Stimulated activated CD4-positive, alpha-beta T cell treated with anti-CD3 and anti-CD28 coated beads, Interleukin-12 subunit alpha, Interleukin-12 subunit beta, amount 100 ng/mL, for 24 hours (primary cell): ENCODE measurements around the gene AP3D1.
"Not testable (repeated sequence)": the region's sequence is repeated elsewhere in the genome, so short reads cannot be mapped to it uniquely, and the experiment has no call there.

Source experiments
- DNase-seq, 2 experiments: peaks; one replicate each; pipeline ENCODE4 v3.0.0-alpha.2; 2020; ENCODE audit warnings: low read depth in 2 of 2

AP3D1 gene

GRCh38 chr19:2128252-2128651 lies 23.1 kb downstream of the AP3D1 start:
- not testable (repeated sequence) for DNase-seq

DNA sequence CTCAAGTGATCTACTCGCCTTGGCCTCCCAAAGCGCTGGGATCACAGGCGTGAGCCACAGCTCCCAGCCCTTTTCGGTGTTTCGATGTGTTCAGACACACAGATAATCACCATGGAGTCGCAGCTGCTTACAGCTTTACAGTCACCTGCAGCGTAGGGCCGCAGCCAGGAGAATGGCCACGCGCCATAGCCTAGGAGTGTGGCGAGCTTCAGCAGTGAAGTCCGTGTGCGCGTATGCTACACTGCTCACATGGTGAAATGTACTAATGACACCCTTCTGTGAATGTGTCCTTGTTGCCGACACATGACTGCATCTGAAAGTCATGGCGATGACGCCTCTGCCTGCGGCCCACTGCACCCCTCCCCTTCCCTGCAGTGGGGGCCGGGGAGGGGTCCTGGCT lies 23.6 kb downstream of the AP3D1 start:
- no peak for DNase-seq

DNA sequence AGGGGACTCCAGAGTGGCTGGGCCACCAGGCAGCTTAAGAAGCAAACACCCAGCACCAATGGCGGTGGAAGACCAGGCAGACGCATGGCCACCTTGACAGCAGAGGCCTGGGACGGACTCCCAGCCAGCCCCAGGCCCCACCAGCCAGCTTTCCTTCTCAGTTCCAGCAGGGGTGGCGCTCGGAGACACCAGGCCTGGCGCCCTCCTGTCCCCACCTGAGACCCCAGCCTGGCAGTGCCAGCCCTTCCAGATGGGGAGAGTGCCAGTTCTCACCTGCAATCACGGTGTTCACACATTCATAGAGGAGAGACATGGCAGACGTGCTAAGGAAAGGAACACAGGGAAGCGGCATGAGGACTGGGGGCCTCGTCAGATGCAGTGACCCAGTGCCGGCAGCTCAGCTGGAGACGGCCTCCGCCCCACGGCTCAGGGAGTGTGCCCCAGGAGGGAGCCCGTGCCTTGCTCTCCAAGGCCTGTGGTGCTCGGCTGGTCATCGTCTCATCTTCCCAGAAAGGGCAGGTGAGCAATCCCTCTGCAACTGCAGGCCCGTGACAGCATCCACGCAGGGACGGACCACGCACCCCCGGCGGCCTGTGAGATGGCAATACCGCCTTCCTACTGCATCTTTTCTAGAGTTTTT lies 24.4 kb downstream of the AP3D1 start:
- DNase-seq, result no peak

GRCh38 chr19:2123682-2124387 lies 27.5 kb downstream of the AP3D1 start:
- no peak for DNase-seq

DNA sequence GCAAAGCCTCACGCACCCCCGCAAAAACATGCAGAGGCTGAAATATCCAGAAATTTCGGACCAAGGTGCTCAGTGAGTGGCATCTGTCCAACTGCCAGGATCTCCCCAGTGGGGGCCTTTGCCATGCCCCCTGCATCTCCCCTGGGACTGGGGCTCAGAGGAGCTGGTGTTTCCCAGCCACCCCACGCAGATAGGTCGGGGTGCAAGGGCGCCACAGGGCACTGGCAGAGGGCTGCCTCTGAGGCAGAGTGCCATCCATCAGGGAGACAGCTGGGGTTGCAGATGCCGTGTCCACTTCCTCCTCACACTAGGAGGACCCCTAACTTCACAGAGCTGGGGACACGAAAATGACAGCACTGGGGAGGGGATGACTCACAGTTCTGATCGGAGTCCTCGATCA lies 28.4 kb downstream of the AP3D1 start:
- no peak for DNase-seq

- no peak for DNase-seq
Measured at GRCh38 chr19:2122251-2122650, 29.1 kb downstream of the AP3D1 start.

GRCh38 chr19:2121416-2122051 lies 29.8 kb downstream of the AP3D1 start:
- no peak for DNase-seq

DNA sequence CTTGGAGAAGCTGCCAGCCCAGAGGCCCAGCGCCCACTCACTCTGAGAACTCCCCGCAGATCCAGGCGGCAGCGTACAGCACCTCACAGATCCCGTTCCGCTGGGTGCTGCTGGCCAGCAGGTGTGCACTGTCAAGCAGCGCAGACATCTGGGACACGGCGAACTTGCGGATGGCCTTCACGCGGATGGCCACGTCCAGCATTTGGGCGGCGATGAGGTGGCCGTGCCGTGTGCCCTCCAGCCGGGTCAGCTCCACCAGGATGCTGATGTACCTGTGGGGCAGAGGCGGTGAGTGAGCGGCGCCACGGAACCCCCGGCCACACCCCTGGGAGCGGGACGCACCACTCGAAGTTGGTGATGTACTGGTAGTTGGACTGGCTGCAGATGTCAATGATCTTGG lies 30.5 kb downstream of the AP3D1 start:
- no peak for DNase-seq

GRCh38 chr19:2119921-2120785 lies 31.2 kb downstream of the AP3D1 start:
- no peak for DNase-seq

DNA sequence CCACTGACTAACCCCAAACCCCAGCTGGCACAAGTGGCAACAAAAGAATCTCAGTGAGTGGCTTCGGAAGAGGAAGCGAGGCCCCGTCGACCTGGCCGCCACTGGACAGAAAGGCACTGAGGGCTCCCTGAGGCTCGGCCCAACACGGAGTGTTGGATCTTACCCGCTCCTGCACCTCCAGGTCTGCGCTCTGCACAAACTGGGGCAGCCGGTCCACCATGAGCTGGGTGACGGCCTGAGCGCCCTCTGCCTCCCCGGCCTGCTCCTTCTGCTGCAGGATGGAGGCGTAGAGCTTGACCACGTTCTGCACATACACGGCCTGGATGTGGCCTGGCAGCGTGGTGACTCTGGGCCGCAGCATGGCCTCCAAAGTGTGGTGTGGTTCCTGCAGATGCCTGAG lies 32.9 kb downstream of the AP3D1 start:
- no peak for DNase-seq

- no peak for DNase-seq
Measured at GRCh38 chr19:2117215-2117960, 34.0 kb downstream of the AP3D1 start.

- DNase-seq, result no peak
Measured at GRCh38 chr19:2116507-2116906, 34.9 kb downstream of the AP3D1 start.

GRCh38 chr19:2115911-2116426 lies 35.4 kb downstream of the AP3D1 start:
- no peak for DNase-seq

DNA sequence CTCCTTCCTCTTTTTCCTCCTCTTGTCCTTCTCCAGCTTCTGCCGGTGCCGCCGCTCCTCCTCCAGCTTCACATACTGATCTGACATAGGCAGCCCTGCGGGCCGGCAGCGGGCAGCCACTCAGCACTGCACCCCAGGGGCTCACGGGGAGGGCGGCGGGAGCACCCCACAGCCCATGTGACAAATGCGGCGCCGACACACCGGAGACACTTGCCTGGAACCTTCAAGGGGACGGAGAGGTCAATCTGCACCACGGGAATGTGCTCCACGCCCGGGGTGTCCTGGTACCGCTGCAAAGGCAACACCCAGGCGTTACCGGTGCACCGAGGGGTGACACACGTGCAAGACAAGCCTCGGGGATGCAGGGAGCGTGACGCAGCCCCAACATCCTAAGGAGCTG lies 36.0 kb downstream of the AP3D1 start:
- DNase-seq, result no peak

DNA sequence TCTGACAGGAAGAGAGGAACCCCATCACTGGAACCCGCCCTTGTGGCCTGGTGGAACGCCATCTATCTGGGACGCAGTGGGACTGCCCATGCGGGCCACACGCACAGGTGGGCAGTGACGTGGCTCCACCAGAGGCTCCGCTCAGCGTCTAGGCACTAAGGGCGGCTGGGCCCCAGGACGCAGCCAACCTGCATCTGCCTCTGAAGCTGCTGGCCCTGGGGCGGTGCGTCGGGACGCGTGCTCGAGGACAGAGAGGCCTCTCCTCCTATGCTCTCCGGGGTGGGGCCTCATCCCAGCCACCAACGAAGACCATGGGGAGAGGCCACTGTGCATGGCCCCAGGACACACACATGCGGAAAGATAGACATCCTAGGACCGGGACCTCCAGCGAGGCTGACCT lies 36.5 kb downstream of the AP3D1 start:
- DNase-seq, result no peak

GRCh38 chr19:2114218-2114617 lies 37.1 kb downstream of the AP3D1 start:
- DNase-seq, result no peak

GRCh38 chr19:2113439-2114211 lies 37.7 kb downstream of the AP3D1 start:
- no peak for DNase-seq

DNA sequence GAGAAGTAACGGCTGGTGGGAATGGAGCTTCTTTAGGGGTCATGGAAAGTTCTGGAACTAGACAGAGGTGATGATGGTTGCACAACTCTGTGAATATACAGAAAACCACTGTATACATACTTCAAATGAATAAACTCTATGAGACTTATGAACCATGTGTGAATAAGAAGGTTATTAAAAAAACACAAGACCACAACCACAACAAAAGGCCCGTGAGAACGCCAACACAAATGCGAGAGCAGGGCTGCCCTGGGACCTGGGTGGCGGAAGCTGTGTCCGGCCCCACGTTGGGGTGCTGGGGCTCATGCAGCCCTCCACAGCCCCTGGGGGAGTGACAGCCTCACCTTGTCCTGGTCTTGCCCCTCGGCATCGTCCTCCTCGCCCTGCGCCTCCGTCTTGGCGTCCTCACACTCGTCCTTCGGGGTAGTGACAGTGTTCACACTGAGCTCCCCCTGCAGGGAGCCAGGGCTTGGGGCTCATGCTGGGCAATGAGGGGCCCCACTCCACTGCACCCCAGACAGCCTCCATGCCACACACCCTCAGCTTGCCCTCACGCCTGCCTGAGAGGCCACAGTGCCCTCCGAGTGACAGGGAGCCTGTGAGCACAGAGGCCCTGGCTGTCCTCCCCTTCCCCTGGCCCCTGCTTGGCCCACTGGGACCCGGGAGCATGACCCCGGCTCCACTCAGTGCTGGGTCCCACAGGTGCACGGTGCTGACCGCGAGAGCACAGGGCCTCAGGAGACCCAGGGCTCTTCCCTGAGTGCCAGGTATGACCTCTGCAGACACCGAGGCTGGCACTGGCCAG lies 38.6 kb downstream of the AP3D1 start:
- DNase-seq, result no peak

DNA sequence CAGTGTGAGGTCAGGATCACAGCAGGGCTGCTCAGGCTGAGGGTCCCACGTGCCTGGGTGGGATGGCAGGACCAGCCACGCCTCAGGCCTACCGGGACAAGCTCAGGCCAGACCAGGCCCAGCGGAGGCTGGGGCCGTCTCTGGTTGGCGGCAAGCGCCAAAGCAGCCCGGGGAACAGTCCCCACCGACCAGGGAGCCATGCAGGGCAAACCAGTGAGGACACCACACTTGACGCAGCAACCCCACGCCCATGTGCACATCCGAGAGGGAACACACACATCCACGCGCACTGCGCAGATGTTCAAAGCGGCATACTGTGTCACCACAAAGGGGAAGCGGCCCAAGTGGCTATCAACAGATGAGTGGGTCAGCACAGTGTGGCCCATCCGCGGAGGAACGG lies 39.5 kb downstream of the AP3D1 start:
- no peak for DNase-seq

DNA sequence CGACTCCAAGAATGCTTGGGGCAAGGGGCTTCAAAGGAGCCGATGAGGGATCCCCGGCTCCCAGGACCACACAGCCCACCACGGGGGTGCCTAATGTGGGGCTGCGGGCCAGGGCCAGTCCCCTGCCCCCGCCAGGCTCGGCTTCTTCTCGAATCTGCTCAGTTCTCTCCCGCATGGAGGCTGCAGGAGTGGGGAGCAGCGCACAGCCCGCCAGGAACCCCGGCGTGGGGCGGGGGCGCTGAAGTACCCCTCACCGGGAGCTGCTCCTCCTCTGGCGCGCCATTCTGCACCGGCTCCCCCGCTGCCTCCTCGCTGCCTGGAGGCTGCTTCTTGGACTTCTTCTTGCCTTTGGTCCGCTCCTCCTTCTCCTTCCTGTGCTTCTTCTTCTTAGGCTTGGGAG lies 39.9 kb downstream of the AP3D1 start:
- DNase-seq, result no peak
